Astrocyte of the hippocampus (primary cell): ENCODE measurements around the gene GDI2.

ENCODE experiments used
- DNase-seq: peaks from one replicate; pipeline ENCODE4 v3.0.0; 2011; ENCODE audit warnings: low read depth, low spot score

Gene GDI2

GRCh38 chr10:5742116-5742515 lies 71.1 kb downstream of the GDI2 start:
- no peak for DNase-seq

- DNase-seq, result no peak
Observed at GRCh38 chr10:5741276-5741675, 72.0 kb downstream of the GDI2 start.

GRCh38 chr10:5738427-5738826 lies 74.8 kb downstream of the GDI2 start:
- DNase-seq, result no peak

GRCh38 chr10:5737352-5737751 lies 75.9 kb downstream of the GDI2 start:
- no peak for DNase-seq

- DNase-seq, result no peak
Observed at GRCh38 chr10:5736591-5736990, 76.6 kb downstream of the GDI2 start.

- no peak for DNase-seq
Observed at GRCh38 chr10:5735119-5735518, 78.1 kb downstream of the GDI2 start.

GRCh38 chr10:5732141-5732540 lies 81.1 kb downstream of the GDI2 start:
- no peak for DNase-seq

- no peak for DNase-seq
Observed at GRCh38 chr10:5731559-5731958, 81.7 kb downstream of the GDI2 start.

GRCh38 chr10:5730766-5731165 lies 82.5 kb downstream of the GDI2 start:
- DNase-seq, result no peak

- no peak for DNase-seq
Observed at GRCh38 chr10:5723692-5724091, 89.5 kb downstream of the GDI2 start.

- no peak for DNase-seq
Observed at GRCh38 chr10:5720182-5720581, 93.1 kb downstream of the GDI2 start.

GRCh38 chr10:5719546-5719945 lies 93.7 kb downstream of the GDI2 start:
- DNase-seq, result no peak
